GM10847 (cell line): Measurements from ENCODE around the gene PANK1.

ENCODE experiments used
- POLR2A ChIP-seq: IDR thresholded peaks from 2 replicates; pipeline ENCODE4 v1.6.1; 2011; ENCODE audit not compliant: insufficient read length; ENCODE audit errors: extremely low read depth

Gene PANK1

DNA sequence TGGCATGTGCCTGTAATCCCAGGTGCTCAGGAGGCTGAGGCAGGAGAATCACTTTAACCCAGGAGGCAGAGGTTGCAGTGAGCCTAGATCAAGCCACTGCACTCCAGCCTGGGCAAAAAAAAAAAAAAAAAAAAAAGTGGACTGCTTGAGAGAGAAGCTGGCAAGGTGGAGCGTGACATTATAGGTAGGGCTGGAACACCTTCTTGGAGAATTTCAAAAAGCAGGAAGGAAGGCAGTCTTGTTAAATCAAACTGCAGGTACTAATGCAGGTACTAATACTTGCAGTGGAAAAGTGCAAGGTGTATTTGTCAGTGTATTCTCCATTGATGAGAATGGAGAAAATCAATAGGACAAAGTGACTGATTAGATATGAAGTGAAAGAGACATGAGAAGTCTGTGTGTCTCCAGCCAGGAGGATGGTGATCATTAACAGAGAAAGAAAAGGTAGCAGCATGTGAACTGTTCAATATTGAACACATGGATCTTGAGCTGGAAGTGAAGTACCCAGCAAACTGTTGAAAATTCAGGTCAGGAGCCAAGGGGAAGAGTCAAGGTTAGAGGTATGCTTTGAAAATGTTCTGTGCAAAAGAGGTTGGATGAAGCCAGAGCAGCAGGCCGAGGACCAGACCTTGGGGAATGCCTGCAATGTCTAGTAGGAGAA, 97.1 kb downstream of the PANK1 start:
- TF ChIP-seq POLR2A = no peak

DNA sequence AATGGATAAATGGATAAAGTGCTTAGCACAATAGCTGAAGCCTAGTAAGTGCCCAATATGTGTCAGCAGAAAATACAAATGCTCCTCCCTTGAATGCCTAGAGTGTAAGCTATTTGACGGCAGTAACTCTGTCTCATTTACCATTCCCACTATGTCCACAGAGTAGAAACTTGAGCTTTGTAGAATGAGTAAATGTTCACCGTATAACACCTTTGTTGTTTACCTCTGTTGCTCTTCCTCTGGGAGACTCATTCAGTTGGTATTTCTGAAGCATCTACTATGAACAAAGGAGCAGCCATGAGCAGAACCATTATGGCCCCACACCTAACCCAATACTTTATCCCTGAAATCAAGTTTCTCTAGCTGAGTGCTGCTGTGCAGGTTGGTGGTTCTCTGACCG, 101.2 kb downstream of the PANK1 start:
- no peak for TF ChIP-seq POLR2A

DNA sequence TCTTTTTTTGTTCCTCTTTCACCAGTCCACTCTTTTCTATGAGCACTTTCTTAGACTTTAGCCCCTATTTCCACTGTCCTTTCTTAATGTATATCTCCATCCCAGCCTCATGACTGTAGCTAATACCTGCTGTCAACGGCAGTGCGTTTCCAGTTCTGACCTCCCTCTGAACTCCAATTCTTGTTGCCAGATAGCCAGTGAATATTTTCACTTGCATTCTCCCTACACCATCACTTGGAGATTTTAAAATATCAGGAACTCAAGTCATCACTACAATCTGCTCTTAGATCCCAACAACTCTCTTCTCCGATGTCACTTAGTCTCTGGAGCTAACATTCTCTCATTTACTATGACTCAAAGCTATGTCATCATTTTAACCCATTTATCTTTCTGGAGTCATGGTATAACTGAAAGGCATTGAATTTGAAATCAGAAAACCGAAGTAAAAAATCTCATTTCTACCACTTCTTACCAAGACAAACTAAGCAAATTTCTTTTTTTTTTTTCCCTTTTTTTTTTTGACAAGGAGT, 104.6 kb downstream of the PANK1 start:
- no peak for TF ChIP-seq POLR2A

DNA sequence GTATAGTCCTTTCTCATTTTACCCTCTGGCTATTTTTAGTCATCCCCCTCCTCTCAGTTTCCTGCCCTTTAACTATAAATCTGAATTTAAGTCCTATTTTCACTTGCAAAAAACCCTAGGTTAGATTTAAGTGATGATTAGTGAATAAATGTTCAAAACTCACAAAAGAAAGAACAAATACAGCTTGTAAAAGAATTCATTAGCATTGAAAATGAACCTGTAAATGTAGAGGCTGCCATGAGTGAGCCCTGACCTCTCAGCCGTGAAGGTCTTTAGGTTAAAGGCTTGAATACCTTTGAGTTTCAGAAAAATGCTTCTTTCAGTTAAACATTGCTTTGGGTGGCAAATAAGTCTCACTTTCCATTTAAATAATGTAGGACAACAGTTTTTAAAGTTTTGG, 107.7 kb downstream of the PANK1 start:
- TF ChIP-seq POLR2A = no peak

DNA sequence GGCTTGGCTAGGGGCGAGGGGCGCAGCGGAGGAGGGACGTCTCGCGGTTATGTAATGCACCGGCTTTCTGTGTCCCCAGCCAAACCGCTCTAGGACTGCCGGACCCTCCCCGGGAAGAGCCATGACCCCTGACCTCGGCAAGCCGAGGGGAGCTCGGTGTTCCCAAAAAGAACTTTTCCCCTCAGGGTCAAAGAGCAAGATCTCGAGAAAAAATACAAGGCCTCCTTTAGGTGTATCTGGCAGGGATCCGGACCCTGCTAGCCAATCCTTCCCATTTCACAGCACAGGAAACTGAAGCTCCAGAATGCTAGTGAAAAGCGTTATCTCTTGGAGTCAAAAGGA, 109.1 kb downstream of the PANK1 start:
- no peak for TF ChIP-seq POLR2A

DNA sequence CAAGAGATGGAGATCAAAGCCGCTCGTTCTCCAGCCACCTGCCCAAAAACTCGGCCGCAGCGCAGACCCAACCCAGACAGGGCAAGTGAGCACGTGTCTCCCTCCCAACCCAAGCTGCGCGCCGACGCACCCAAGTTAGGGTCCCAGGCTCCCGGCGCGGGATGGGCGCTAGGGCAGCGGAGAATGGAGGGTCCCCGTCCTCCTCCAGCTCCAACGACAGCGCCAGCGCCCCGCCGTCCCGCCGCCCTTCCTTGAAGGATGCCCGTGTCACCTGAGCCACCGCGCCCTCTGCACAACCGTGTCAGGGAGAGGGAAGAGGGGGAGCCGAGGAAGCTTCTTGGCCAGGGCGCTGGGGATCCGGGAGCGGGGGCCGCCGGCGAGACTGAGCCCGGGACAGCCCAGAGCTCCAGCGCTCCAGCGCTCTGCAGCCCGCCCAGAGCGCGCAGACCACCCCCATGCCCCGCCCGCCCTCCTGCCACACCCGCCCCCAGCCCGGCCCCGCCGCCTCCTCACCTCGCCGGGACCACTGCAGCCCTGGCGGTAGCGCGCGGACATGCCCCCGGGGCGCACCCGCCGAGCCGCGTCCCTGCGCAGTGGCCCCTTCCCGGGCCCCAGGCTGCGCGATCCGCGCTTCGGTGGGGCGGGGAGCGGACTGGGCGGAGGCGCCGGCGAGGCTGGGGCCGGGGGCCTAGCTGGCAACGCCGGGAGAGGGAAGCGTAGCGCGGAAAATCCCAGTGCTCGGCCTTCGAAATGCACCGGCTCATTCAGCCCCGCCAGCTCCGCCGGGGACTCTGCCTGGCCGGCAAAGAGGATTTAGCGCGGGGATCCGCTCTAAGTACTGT, 109.7 kb downstream of the PANK1 start, which contains the start of gene SLC16A12:
Gene SLC16A12, minus strand, starts transcription at position 424 of the 842 bp plus-strand sequence. CDS start 73,016 bp downstream, outside the sequence.
- TF ChIP-seq POLR2A = no peak

DNA sequence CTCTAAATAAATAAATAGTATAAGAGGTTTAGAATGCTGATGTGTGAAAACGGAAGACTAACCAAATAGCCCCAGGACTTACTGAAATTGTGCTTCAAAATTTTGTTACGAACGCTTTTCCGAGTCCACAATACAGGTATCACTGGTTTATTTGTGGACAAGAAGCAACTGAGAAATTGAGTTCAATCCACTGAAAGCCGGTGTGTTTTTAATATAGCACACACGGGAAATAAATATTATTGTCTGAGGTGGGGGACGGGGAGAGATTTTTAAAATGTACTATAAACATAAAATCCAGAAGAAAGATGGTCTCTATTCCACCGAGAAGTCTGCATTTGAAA, 110.2 kb downstream of the PANK1 start:
- TF ChIP-seq POLR2A = no peak
